HEK293T (cell line): ENCODE data around the gene MAP3K20.

Source experiments
- CTCF ChIA-PET: fragments of 350-600 bp; formaldehyde crosslinking; extraction: SDS; loops from one replicate; lab custom pipeline; 2021; ENCODE audit warnings: antibody characterized with exemption, inconsistent platforms; lab: Yijun Ruan, JAX
- POLR2A ChIA-PET: fragments of 350-600 bp; formaldehyde crosslinking; extraction: SDS; loops from one replicate; lab custom pipeline; 2020; ENCODE audit warnings: antibody characterized with exemption, inconsistent platforms; lab: Yijun Ruan, JAX
- DNase-seq: peaks from one replicate; pipeline ENCODE4 v3.0.0; 2012; ENCODE audit warnings: mixed read lengths; ENCODE audit errors: extremely low spot score
- ARNT ChIP-seq: fragments of 450-650 bp; IDR thresholded peaks from 2 replicates; pipeline ENCODE4 v1.6.1; 2017; ENCODE audit warnings: mild to moderate bottlenecking
- BHLHE40 ChIP-seq: fragments of 450-650 bp; IDR thresholded peaks from 2 replicates; pipeline ENCODE4 v1.6.1; 2016; ENCODE audit warnings: mild to moderate bottlenecking, moderate library complexity, borderline replicate concordance
- CTBP1 ChIP-seq: fragments of 450-650 bp; IDR thresholded peaks from 2 replicates; pipeline ENCODE4 v1.6.1; 2016; ENCODE audit warnings: borderline replicate concordance
- ELF4 ChIP-seq: fragments of 450-650 bp; IDR thresholded peaks from 2 replicates; pipeline ENCODE4 v1.6.1; 2017; ENCODE audit warnings: antibody characterized with exemption
- FOXA1 ChIP-seq: fragments of 450-650 bp; IDR thresholded peaks from 2 replicates; pipeline ENCODE4 v1.6.1; 2016; ENCODE audit warnings: mild to moderate bottlenecking
- FOXK2 ChIP-seq: fragments of 450-650 bp; IDR thresholded peaks from 2 replicates; pipeline ENCODE4 v1.6.1; 2016; ENCODE audit warnings: mild to moderate bottlenecking
- FOXM1 ChIP-seq: fragments of 450-650 bp; IDR thresholded peaks from 2 replicates; pipeline ENCODE4 v1.6.1; 2017; ENCODE audit warnings: mild to moderate bottlenecking, borderline replicate concordance
- HDGF ChIP-seq: fragments of 450-650 bp; IDR thresholded peaks from 2 replicates; pipeline ENCODE4 v1.6.1; 2017; ENCODE audit warnings: antibody characterized with exemption, borderline replicate concordance
- L3MBTL2 ChIP-seq: fragments of 450-650 bp; conservative IDR thresholded peaks from 2 replicates; pipeline ENCODE4 v1.6.1; 2016; ENCODE audit warnings: mild to moderate bottlenecking
- LEF1 ChIP-seq: fragments of 450-650 bp; IDR thresholded peaks from 2 replicates; pipeline ENCODE4 v1.6.1; 2017; ENCODE audit warnings: mild to moderate bottlenecking, borderline replicate concordance
- NFRKB ChIP-seq: fragments of 450-650 bp; IDR thresholded peaks from 2 replicates; pipeline ENCODE4 v1.6.1; 2016; ENCODE audit warnings: mild to moderate bottlenecking, moderate library complexity
- SP1 ChIP-seq: fragments of 450-650 bp; IDR thresholded peaks from 2 replicates; pipeline ENCODE4 v1.6.1; 2017
- SUZ12 ChIP-seq: fragments of 450-650 bp; IDR thresholded peaks from 2 replicates; pipeline ENCODE4 v1.6.1; 2016; ENCODE audit warnings: mild to moderate bottlenecking
- TARDBP ChIP-seq: fragments of 450-650 bp; IDR thresholded peaks from 2 replicates; pipeline ENCODE4 v1.6.1; 2016
- ZNF384 ChIP-seq: fragments of 450-650 bp; IDR thresholded peaks from 2 replicates; pipeline ENCODE4 v1.6.1; 2016
- TF ChIP-seq, protein P1 (sequence below): fragments of 450-650 bp; IDR thresholded peaks from 2 replicates; pipeline ENCODE4 v1.6.1; 2016

The MAP3K20 gene

DNA sequence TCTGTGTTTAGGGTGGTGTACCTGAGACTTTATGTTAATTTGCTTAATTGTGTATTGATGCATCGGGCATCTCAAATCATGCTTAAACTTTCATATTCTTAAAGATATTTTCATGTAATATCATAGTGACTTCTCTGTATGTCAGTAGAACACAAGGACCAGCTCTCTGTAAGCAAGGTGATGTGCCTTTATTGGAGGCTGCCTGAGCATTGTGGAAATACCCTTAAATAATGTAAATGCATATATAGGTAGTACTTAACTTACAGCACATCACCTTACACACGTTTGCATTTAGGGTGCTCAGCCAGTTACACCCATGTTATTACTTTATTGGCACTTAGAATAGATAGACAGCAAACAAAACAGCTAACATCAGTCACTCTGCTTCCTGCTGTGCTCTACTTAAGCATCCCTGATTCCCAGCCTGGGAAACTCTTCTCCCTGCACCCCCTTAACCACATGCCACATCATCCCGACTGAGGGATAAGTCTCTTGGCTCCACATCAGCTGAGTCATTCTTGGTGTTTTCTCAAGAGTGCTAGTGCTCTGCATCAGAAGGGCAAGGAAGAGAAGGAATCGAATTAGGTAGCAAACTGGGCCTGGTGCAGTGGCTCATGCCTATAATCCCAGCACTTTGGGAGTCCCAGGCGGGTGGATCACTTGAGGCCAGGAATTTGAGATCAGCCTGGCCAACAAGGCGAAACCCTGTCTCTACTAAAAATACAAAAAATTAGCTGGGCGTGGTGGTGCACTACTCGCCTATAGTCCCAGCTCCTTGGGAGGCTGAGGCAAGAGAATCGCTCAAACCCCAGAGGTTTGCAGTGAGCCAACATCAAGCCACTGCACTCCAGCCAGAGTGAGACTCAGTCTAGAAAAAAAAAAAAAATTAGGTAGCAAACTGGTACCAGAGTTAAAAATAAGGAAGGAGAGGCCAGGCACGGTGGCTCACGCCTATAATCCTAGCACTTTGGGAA is 108.7 kb downstream of the MAP3K20 start:
- CTCF ChIA-PET = interaction anchor here (0.7 kb wide), 1 partner anchor 157 kb away, joined by 3 read pairs; no protein-coding TSS in a partner anchor
- TF ChIP-seq TARDBP (no peak), ZNF384 (no peak), L3MBTL2 (no peak), BHLHE40 (no peak), SUZ12 (no peak), ELF4 (no peak)
- POLR2A ChIA-PET = no interaction called here
- DNase-seq = no peak

DNA sequence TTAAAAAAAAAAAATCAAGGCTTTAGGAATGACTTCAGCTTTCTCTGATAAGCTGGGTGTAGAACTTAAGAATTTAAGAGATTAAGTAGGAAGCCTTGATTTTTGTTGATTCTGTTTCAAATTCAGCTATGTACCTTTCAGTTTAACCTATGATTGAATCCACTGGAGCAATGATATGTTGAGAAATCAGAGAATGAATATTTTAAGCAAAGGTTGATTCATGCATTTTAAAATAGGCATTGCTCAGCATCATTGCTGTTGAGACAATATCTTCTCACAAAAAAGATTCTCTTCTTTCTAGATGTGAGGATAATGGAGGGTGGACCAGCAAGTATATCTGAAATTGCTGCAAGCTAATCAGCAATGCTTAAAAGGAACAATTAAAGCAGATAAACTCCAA is 109.8 kb downstream of the MAP3K20 start:
- DNase-seq = no peak
- POLR2A ChIA-PET = no interaction called here
- CTCF ChIA-PET = interaction anchor here (0.6 kb wide), 1 partner anchor 159 kb away, joined by 3 read pairs; no protein-coding TSS in a partner anchor
- TF ChIP-seq FOXK2 = no peak

DNA sequence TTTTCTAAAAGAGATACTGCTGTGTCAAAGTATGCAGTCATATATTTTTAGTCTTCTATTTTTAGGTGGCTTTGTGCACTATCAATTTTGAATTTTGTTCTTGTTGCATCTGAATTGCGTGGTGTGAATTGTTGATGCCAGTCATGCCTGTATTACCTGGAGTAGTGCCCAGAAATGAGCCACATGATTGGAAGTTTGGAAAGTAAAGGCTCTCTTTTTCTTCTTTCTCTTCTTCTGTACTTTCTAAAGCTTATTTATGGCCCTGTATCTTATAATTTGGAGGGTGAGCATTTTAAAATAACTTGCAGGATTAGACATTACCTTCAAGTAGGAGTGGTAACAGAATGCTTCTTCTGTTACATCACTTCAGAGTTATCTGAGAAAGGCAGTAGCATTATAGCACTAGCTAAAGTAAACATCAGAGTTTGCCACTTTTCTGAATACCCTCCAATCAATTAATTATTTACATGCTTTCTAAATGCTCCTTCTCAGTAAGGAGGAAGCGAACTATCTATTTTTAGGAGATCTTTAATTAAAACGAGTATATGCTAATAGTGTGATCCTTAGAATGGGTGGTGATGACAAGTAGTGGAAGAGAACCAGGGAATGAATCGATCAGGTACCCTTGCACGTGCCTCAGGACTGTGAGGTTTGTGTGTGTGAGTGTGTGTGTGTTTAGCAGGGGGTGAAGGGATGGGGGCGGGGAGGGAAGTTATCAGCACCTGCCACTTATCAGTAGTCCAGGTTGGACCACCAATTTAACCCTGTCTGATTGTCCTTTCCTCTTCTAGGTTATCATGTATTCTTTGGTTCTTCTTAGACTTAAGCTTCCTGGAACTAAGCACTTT is 112.5 kb downstream of the MAP3K20 start:
- ChIA-PET POLR2A (no interaction called here), CTCF (interaction anchor here (1.9 kb wide), 1 partner anchor 22 kb away, joined by 7 read pairs; no protein-coding TSS in a partner anchor)
- TF ChIP-seq CTBP1 = no peak
- TF ChIP-seq ZNF384 = no peak
- no peak for TF ChIP-seq TARDBP
- no peak for TF ChIP-seq LEF1
- no peak for TF ChIP-seq FOXM1
- TF ChIP-seq ELF4 = no peak
- no peak for TF ChIP-seq BHLHE40
- no peak for TF ChIP-seq NFRKB
- no peak for TF ChIP-seq HDGF
- TF ChIP-seq, protein P1, sequence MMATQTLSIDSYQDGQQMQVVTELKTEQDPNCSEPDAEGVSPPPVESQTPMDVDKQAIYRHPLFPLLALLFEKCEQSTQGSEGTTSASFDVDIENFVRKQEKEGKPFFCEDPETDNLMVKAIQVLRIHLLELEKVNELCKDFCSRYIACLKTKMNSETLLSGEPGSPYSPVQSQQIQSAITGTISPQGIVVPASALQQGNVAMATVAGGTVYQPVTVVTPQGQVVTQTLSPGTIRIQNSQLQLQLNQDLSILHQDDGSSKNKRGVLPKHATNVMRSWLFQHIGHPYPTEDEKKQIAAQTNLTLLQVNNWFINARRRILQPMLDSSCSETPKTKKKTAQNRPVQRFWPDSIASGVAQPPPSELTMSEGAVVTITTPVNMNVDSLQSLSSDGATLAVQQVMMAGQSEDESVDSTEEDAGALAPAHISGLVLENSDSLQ = no peak
- no peak for TF ChIP-seq ARNT
- no peak for TF ChIP-seq FOXA1
- no peak for TF ChIP-seq L3MBTL2
- TF ChIP-seq FOXK2 = no peak
- no peak for TF ChIP-seq SP1
- TF ChIP-seq SUZ12 = no peak
- no peak for DNase-seq

DNA sequence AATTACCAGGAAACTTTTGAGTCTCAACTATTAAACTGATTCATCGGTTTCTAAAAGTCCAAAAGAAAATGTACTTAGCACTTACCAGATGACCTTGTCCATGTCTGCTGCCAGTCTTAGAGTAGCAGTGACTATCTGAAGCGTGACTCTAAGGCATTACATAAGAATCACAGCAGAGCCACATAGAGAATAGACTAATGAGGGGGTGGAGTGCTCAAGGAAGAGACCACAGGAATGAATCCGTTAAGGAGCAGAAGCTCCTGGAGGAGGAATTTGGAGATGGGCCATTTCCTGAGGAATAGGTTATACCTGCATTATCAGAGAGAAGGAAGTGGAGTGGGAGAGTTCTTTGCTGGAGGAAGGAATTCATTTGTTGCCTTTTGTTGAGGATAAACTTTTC is 116.0 kb downstream of the MAP3K20 start:
- ChIA-PET CTCF (no interaction called here), POLR2A (no interaction called here)
- DNase-seq = no peak
- TF ChIP-seq NFRKB (no peak), SUZ12 (no peak), LEF1 (no peak), TARDBP (no peak), HDGF (no peak), FOXK2 (no peak), BHLHE40 (no peak)
- TF ChIP-seq, protein P1 = no peak

DNA sequence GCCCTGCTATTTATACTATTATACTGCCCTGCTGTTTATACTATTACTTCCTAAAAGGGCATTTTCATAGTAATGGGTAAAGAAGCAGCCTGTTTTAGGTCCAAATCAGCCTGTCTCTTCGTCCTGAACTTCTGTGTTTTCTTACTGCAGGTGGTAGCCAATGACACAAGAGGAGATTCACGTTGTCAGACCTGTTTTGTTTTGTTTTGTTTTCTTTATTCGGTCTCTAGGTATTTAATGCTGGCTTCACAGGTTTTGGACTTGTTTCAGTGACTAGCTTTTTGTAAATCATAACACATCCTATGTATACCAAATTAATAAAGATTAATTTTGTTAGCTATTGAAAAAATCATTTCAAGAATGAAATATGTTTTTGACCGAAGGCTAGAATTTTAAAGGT is 116.4 kb downstream of the MAP3K20 start:
- CTCF ChIA-PET = no interaction called here
- POLR2A ChIA-PET = no interaction called here
- TF ChIP-seq FOXA1 (no peak), NFRKB (no peak)
- DNase-seq = no peak

GRCh38 chr2:173193925-173194324 is 118.3 kb downstream of the MAP3K20 start:
- CTCF ChIA-PET = interaction anchor here (0.5 kb wide), 1 partner anchor 167 kb away, joined by 3 read pairs; no protein-coding TSS in a partner anchor
- POLR2A ChIA-PET = no interaction called here
- TF ChIP-seq FOXA1 = no peak
- no peak for TF ChIP-seq L3MBTL2
- no peak for TF ChIP-seq SUZ12
- no peak for TF ChIP-seq ZNF384
- TF ChIP-seq FOXK2 = no peak
- no peak for TF ChIP-seq LEF1
- no peak for TF ChIP-seq ARNT
- no peak for TF ChIP-seq NFRKB
- no peak for TF ChIP-seq BHLHE40
- TF ChIP-seq, protein P1 = no peak
- TF ChIP-seq ELF4 = no peak
- TF ChIP-seq CTBP1 = no peak
- no peak for TF ChIP-seq HDGF
- no peak for TF ChIP-seq TARDBP
- no peak for TF ChIP-seq FOXM1
- no peak for TF ChIP-seq SP1
- no peak for DNase-seq
